Endodermal cell (in vitro differentiated cells): ENCODE measurements around the gene CORO6. TPM values are rescaled to one million over a fixed set of nuclear protein-coding genes. Genes with fewer than 3 reads are reported as not detected.

Source experiments
- DNase-seq: peaks from one replicate; pipeline ENCODE4 v3.0.0-alpha.2; 2017
- H3K27ac ChIP-seq: 2 replicates; pipeline ENCODE4 v1.5.1; 2013; ENCODE audit warnings: mild to moderate bottlenecking, low read depth, low read length, moderate library complexity
- H3K27me3 ChIP-seq: 2 replicates; pipeline ENCODE4 v1.6.1; 2013; ENCODE audit warnings: mild to moderate bottlenecking, low read length, moderate library complexity; ENCODE audit not compliant: insufficient read depth, control insufficient read depth, poor library complexity, severe bottlenecking
- H3K36me3 ChIP-seq: 2 replicates; pipeline ENCODE4 v1.7.0; 2013; ENCODE audit warnings: mild to moderate bottlenecking, low read length, moderate library complexity; ENCODE audit not compliant: control insufficient read depth, insufficient read depth
- H3K4me1 ChIP-seq: one replicate; pipeline ENCODE4 v1.7.0; 2013; ENCODE audit warnings: low read length; ENCODE audit not compliant: control insufficient read depth, insufficient read depth
- H3K4me3 ChIP-seq: 2 replicates; pipeline ENCODE4 v1.5.1; 2013; ENCODE audit warnings: mild to moderate bottlenecking, low read length, moderate library complexity
- H3K9ac ChIP-seq: 2 replicates; pipeline ENCODE4 v1.6.1; 2013; ENCODE audit warnings: mild to moderate bottlenecking, low read length, moderate library complexity; ENCODE audit not compliant: poor library complexity, severe bottlenecking; ENCODE audit errors: extremely low read depth
- H3K9me3 ChIP-seq: 2 replicates; pipeline ENCODE4 v1.6.1; 2013; ENCODE audit warnings: mild to moderate bottlenecking, low read length, moderate library complexity; ENCODE audit not compliant: control insufficient read depth
- H3K27ac Mint-ChIP-seq: 2 replicates; pipeline ENCODE4 v1.8.0; 2020; ENCODE audit warnings: mixed read lengths
- H3K27me3 Mint-ChIP-seq: 2 replicates; pipeline ENCODE4 v1.8.0; 2021; ENCODE audit warnings: mild to moderate bottlenecking, mixed read lengths; ENCODE audit not compliant: insufficient read depth
- H3K36me3 Mint-ChIP-seq: 2 replicates; pipeline ENCODE4 v1.8.0; 2020; ENCODE audit warnings: low read depth, mixed read lengths
- H3K4me1 Mint-ChIP-seq: 2 replicates; pipeline ENCODE4 v1.8.0; 2020; ENCODE audit warnings: mixed read lengths
- H3K4me3 Mint-ChIP-seq: 2 replicates; pipeline ENCODE4 v1.8.0; 2020; ENCODE audit warnings: mild to moderate bottlenecking, moderate library complexity, mixed read lengths
- H3K9me3 Mint-ChIP-seq: 2 replicates; pipeline ENCODE4 v1.8.0; 2020; ENCODE audit warnings: mild to moderate bottlenecking, mixed read lengths
- WGBS, 2 experiments: methylation state at CpG; one replicate each; pipeline versions ENCODE4 v1.1.5 to v1.1.7; 2013; ENCODE audit warnings: missing lambda C conversion rate in 2 of 2, mixed read lengths in 1 of 2; ENCODE audit not compliant: insufficient coverage in 1 of 2, insufficient read length in 1 of 2; 5-methylcytosine and 5-hydroxymethylcytosine counted together
- total RNA-seq, 2 donors: library from RNA; stranded (reverse); fragmentation: NEBNext Ultra II Directional in 1 of 2; extraction: Animal tissue kit (Norgen Biotek cat#: 25700) in 1 of 2; gene quantifications; 2 replicates in 1 of 2; 3 replicates in 1 of 2; pipeline ENCODE4 v1.2.1, GENCODE V29; 2021
- TF ChIP-seq, protein P1 (sequence below): fragments of 200-600 bp; sonication (generic); conservative IDR thresholded peaks from 2 replicates; pipeline ENCODE4 v1.5.0; 2021; ENCODE audit warnings: antibody characterized with exemption, mild to moderate bottlenecking

Gene CORO6
- total RNA-seq, 2 donors from 2014 or later, result 0.86 to 1.00 TPM

GRCh38 chr17:29582772-29583171 lies 39.9 kb downstream of the CORO6 start:
- peaks cover 9% of the 10 kb centered on the region for H3K4me1 Mint-ChIP-seq
- H3K36me3 Mint-ChIP-seq, result peaks cover 28% of the 10 kb centered on the region
- Histone ChIP-seq H3K4me1 (peaks cover 10% of the 10 kb centered on the region), H3K36me3 (peaks cover 27% of the 10 kb centered on the region), H3K9me3 (no peaks in the 10 kb centered on the region), H3K27me3 (no peaks in the 10 kb centered on the region), H3K27ac (no peak overlapping the region), H3K9ac (no peak overlapping the region), H3K4me3 (no peak overlapping the region)
- TF ChIP-seq, protein P1, sequence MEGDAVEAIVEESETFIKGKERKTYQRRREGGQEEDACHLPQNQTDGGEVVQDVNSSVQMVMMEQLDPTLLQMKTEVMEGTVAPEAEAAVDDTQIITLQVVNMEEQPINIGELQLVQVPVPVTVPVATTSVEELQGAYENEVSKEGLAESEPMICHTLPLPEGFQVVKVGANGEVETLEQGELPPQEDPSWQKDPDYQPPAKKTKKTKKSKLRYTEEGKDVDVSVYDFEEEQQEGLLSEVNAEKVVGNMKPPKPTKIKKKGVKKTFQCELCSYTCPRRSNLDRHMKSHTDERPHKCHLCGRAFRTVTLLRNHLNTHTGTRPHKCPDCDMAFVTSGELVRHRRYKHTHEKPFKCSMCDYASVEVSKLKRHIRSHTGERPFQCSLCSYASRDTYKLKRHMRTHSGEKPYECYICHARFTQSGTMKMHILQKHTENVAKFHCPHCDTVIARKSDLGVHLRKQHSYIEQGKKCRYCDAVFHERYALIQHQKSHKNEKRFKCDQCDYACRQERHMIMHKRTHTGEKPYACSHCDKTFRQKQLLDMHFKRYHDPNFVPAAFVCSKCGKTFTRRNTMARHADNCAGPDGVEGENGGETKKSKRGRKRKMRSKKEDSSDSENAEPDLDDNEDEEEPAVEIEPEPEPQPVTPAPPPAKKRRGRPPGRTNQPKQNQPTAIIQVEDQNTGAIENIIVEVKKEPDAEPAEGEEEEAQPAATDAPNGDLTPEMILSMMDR, result no peak
- peaks cover 3% of the 10 kb centered on the region for H3K27me3 Mint-ChIP-seq
- no peak overlapping the region for H3K27ac Mint-ChIP-seq
- DNase-seq, result peak; percentile 39
- no peaks in the 10 kb centered on the region for H3K9me3 Mint-ChIP-seq
- H3K4me3 Mint-ChIP-seq, result no peak overlapping the region
- 94 to 98% methylated on average over 12 to 13 of the region's 13 CpGs for WGBS, 2 experiments

- TF ChIP-seq, protein P1, result no peak
- Mint-ChIP-seq H3K27ac (no peak overlapping the region), H3K9me3 (no peaks in the 10 kb centered on the region), H3K27me3 (peaks cover under 1% of the 10 kb centered on the region), H3K36me3 (peaks cover 28% of the 10 kb centered on the region), H3K4me3 (no peak overlapping the region), H3K4me1 (peaks cover 9% of the 10 kb centered on the region)
- 91 to 95% methylated on average over 10 of the region's 10 CpGs for whole genome bisulfite sequencing, 2 experiments
- H3K27me3 ChIP-seq, result no peaks in the 10 kb centered on the region
- H3K27ac ChIP-seq, result no peak overlapping the region
- peaks cover 27% of the 10 kb centered on the region for H3K36me3 ChIP-seq
- peaks cover 9% of the 10 kb centered on the region for H3K4me1 ChIP-seq
- H3K9ac ChIP-seq, result no peak overlapping the region
- H3K9me3 ChIP-seq, result no peaks in the 10 kb centered on the region
- DNase-seq, result no peak
- H3K4me3 ChIP-seq, result no peak overlapping the region
Observed at GRCh38 chr17:29582254-29582765, 40.4 kb downstream of the CORO6 start.

GRCh38 chr17:29581583-29582253 lies 41.0 kb downstream of the CORO6 start:
- 93 to 94% methylated on average over 10 to 20 of the region's 20 CpGs for WGBS, 2 experiments
- DNase-seq, result peak; percentile 45

More at GRCh38 chr17:29581583-29582253, 41.0 kb downstream of the CORO6 start:
- no peaks in the 10 kb centered on the region for H3K27me3 Mint-ChIP-seq
- H3K27me3 ChIP-seq, result no peaks in the 10 kb centered on the region
- H3K4me3 ChIP-seq, result no peak overlapping the region
- no peak overlapping the region for H3K27ac Mint-ChIP-seq
- H3K36me3 ChIP-seq, result peaks cover 27% of the 10 kb centered on the region
- H3K36me3 Mint-ChIP-seq, result peaks cover 28% of the 10 kb centered on the region
- H3K4me1 Mint-ChIP-seq, result peaks cover 9% of the 10 kb centered on the region
- TF ChIP-seq, protein P1, result no peak
- no peak overlapping the region for H3K9ac ChIP-seq
- H3K4me1 ChIP-seq, result peaks cover 9% of the 10 kb centered on the region
- no peaks in the 10 kb centered on the region for H3K9me3 Mint-ChIP-seq
- H3K9me3 ChIP-seq, result no peaks in the 10 kb centered on the region
- H3K27ac ChIP-seq, result no peak overlapping the region
- no peak overlapping the region for H3K4me3 Mint-ChIP-seq
